ENCODE results near the gene FADS1.
A peak's percentile ranks its signal among the peaks of the same experiment; 100 is the strongest.

FADS1 gene

GRCh38 chr11:61791737-61792309 is 25.0 kb downstream of the FADS1 start:
- Histone ChIP-seq H3K36me3 (ENCODE audit: insufficient read depth, low read length) (peaks cover 62% of the 10 kb centered on the region), H3K27me3 (ENCODE audit: insufficient read depth, low read length) (no peaks in the 10 kb centered on the region), H3K27ac (ENCODE audit: low read depth, low read length) (peak overlapping the region; percentile 93), H3K4me1 (ENCODE audit: insufficient read depth, low read length) (peaks cover 7% of the 10 kb centered on the region; the same call in 1 of the 2 replicates), H3K4me3 (ENCODE audit: low read length) (peak overlapping the region; percentile 93), H3K9me3 (ENCODE audit: insufficient read depth, low read depth, low read length) (no peaks in the 10 kb centered on the region), H3K9ac (ENCODE audit: low read depth, low read length) (peak overlapping the region; percentile 99)
- 10% methylated on average over 14 of the region's 14 CpGs for WGBS

- Histone ChIP-seq H3K9me3 (ENCODE audit: insufficient read depth, low read depth, low read length) (no peaks in the 10 kb centered on the region), H3K9ac (ENCODE audit: low read depth, low read length) (no peak overlapping the region), H3K27me3 (ENCODE audit: insufficient read depth, low read length) (no peaks in the 10 kb centered on the region), H3K4me1 (ENCODE audit: insufficient read depth, low read length) (peaks cover 4% of the 10 kb centered on the region; the same call in 1 of the 2 replicates), H3K36me3 (ENCODE audit: insufficient read depth, low read length) (peaks cover 62% of the 10 kb centered on the region), H3K27ac (ENCODE audit: low read depth, low read length) (no peak overlapping the region), H3K4me3 (ENCODE audit: low read length) (no peak overlapping the region)
- WGBS = 70% methylated on average over 6 of the region's 9 CpGs
Measured at GRCh38 chr11:61787928-61788491, 28.8 kb downstream of the FADS1 start.

GRCh38 chr11:61785837-61786402 is 30.9 kb downstream of the FADS1 start:
- Histone ChIP-seq H3K9ac (ENCODE audit: low read depth, low read length) (no peak overlapping the region), H3K4me1 (ENCODE audit: insufficient read depth, low read length) (no peaks in the 10 kb centered on the region), H3K27ac (ENCODE audit: low read depth, low read length) (no peak overlapping the region), H3K9me3 (ENCODE audit: insufficient read depth, low read depth, low read length) (no peaks in the 10 kb centered on the region), H3K4me3 (ENCODE audit: low read length) (no peak overlapping the region), H3K27me3 (ENCODE audit: insufficient read depth, low read length) (no peaks in the 10 kb centered on the region), H3K36me3 (ENCODE audit: insufficient read depth, low read length) (peaks cover 62% of the 10 kb centered on the region)
- WGBS = 95% methylated on average over 9 of the region's 11 CpGs

- H3K4me1 ChIP-seq (ENCODE audit: insufficient read depth, low read length) = no peaks in the 10 kb centered on the region
- H3K27me3 ChIP-seq (ENCODE audit: insufficient read depth, low read length) = no peaks in the 10 kb centered on the region
- no peaks in the 10 kb centered on the region for H3K9me3 ChIP-seq (ENCODE audit: insufficient read depth, low read depth, low read length)
- H3K4me3 ChIP-seq (ENCODE audit: low read length) = no peak overlapping the region
- H3K36me3 ChIP-seq (ENCODE audit: insufficient read depth, low read length) = peaks cover 49% of the 10 kb centered on the region
- WGBS = 89% methylated on average over 7 of the region's 7 CpGs
- H3K9ac ChIP-seq (ENCODE audit: low read depth, low read length) = no peak overlapping the region
- no peak overlapping the region for H3K27ac ChIP-seq (ENCODE audit: low read depth, low read length)
Measured at GRCh38 chr11:61784506-61784805, 32.3 kb downstream of the FADS1 start.

- Histone ChIP-seq H3K9me3 (ENCODE audit: insufficient read depth, low read depth, low read length) (no peaks in the 10 kb centered on the region), H3K36me3 (ENCODE audit: insufficient read depth, low read length) (peaks cover 44% of the 10 kb centered on the region), H3K9ac (ENCODE audit: low read depth, low read length) (no peak overlapping the region), H3K27ac (ENCODE audit: low read depth, low read length) (no peak overlapping the region), H3K27me3 (ENCODE audit: insufficient read depth, low read length) (no peaks in the 10 kb centered on the region), H3K4me3 (ENCODE audit: low read length) (no peak overlapping the region), H3K4me1 (ENCODE audit: insufficient read depth, low read length) (no peaks in the 10 kb centered on the region)
- WGBS = 75% methylated on average over 12 of the region's 13 CpGs
Measured at GRCh38 chr11:61783717-61784505, 32.9 kb downstream of the FADS1 start.

GRCh38 chr11:61782841-61783240 is 34.0 kb downstream of the FADS1 start:
- Histone ChIP-seq H3K36me3 (ENCODE audit: insufficient read depth, low read length) (peaks cover 36% of the 10 kb centered on the region), H3K9ac (ENCODE audit: low read depth, low read length) (no peak overlapping the region)

GRCh38 chr11:61782299-61782698 is 34.5 kb downstream of the FADS1 start:
- Histone ChIP-seq H3K9ac (ENCODE audit: low read depth, low read length) (no peak overlapping the region), H3K27me3 (ENCODE audit: insufficient read depth, low read length) (no peaks in the 10 kb centered on the region), H3K36me3 (ENCODE audit: insufficient read depth, low read length) (peaks cover 30% of the 10 kb centered on the region), H3K4me3 (ENCODE audit: low read length) (no peak overlapping the region), H3K4me1 (ENCODE audit: insufficient read depth, low read length) (no peaks in the 10 kb centered on the region), H3K9me3 (ENCODE audit: insufficient read depth, low read depth, low read length) (no peaks in the 10 kb centered on the region), H3K27ac (ENCODE audit: low read depth, low read length) (no peak overlapping the region)
- 92% methylated on average over 3 of the region's 3 CpGs for WGBS

More at GRCh38 chr11:61782841-61783240, 34.0 kb downstream of the FADS1 start:
- H3K4me1 ChIP-seq (ENCODE audit: insufficient read depth, low read length) = no peaks in the 10 kb centered on the region
- WGBS = 92% methylated on average over 11 of the region's 11 CpGs
- no peak overlapping the region for H3K4me3 ChIP-seq (ENCODE audit: low read length)
- no peaks in the 10 kb centered on the region for H3K27me3 ChIP-seq (ENCODE audit: insufficient read depth, low read length)
- no peak overlapping the region for H3K27ac ChIP-seq (ENCODE audit: low read depth, low read length)
- H3K9me3 ChIP-seq (ENCODE audit: insufficient read depth, low read depth, low read length) = no peaks in the 10 kb centered on the region

GRCh38 chr11:61781585-61781984 is 35.2 kb downstream of the FADS1 start:
- H3K9ac ChIP-seq (ENCODE audit: low read depth, low read length) = no peak overlapping the region
- WGBS = 93% methylated on average over 5 of the region's 5 CpGs
- H3K4me3 ChIP-seq (ENCODE audit: low read length) = no peak overlapping the region
- H3K27me3 ChIP-seq (ENCODE audit: insufficient read depth, low read length) = no peaks in the 10 kb centered on the region
- peaks cover 23% of the 10 kb centered on the region for H3K36me3 ChIP-seq (ENCODE audit: insufficient read depth, low read length)
- no peaks in the 10 kb centered on the region for H3K4me1 ChIP-seq (ENCODE audit: insufficient read depth, low read length)
- H3K27ac ChIP-seq (ENCODE audit: low read depth, low read length) = no peak overlapping the region
- no peaks in the 10 kb centered on the region for H3K9me3 ChIP-seq (ENCODE audit: insufficient read depth, low read depth, low read length)

- no peak overlapping the region for H3K27ac ChIP-seq (ENCODE audit: low read depth, low read length)
Measured at GRCh38 chr11:61780581-61781162, 36.1 kb downstream of the FADS1 start.

GRCh38 chr11:61779666-61780525 is 36.9 kb downstream of the FADS1 start:
- 89% methylated on average over 14 of the region's 14 CpGs for WGBS
- Histone ChIP-seq H3K27me3 (ENCODE audit: insufficient read depth, low read length) (no peaks in the 10 kb centered on the region), H3K4me1 (ENCODE audit: insufficient read depth, low read length) (no peaks in the 10 kb centered on the region), H3K9me3 (ENCODE audit: insufficient read depth, low read depth, low read length) (no peaks in the 10 kb centered on the region), H3K4me3 (ENCODE audit: low read length) (no peak overlapping the region), H3K27ac (ENCODE audit: low read depth, low read length) (no peak overlapping the region), H3K9ac (ENCODE audit: low read depth, low read length) (no peak overlapping the region), H3K36me3 (ENCODE audit: insufficient read depth, low read length) (peaks cover 7% of the 10 kb centered on the region; the same call in 1 of the 2 replicates)

More at GRCh38 chr11:61780581-61781162, 36.1 kb downstream of the FADS1 start:
- 90% methylated on average over 9 of the region's 9 CpGs for WGBS
- H3K4me3 ChIP-seq (ENCODE audit: low read length) = no peak overlapping the region
- H3K27me3 ChIP-seq (ENCODE audit: insufficient read depth, low read length) = no peaks in the 10 kb centered on the region
- no peaks in the 10 kb centered on the region for H3K4me1 ChIP-seq (ENCODE audit: insufficient read depth, low read length)
- no peak overlapping the region; the same call in 1 of the 2 replicates for H3K9ac ChIP-seq (ENCODE audit: low read depth, low read length)
- H3K36me3 ChIP-seq (ENCODE audit: insufficient read depth, low read length) = peaks cover 14% of the 10 kb centered on the region; the same call in 1 of the 2 replicates
- H3K9me3 ChIP-seq (ENCODE audit: insufficient read depth, low read depth, low read length) = no peaks in the 10 kb centered on the region
